Suprapubic skin (tissue), 4 donors: Measurements from ENCODE around the gene ABCA4. TPM values are rescaled to one million over a fixed set of nuclear protein-coding genes. Genes with fewer than 3 reads are reported as not detected.

Experiments
- DNase-seq, 2 donors: peaks; one replicate each; pipeline ENCODE4 v3.0.0-alpha.2; 2019; ENCODE audit warnings: low spot score in 2 of 2
- H3K27ac ChIP-seq: fragments of 200-600 bp; sonication (generic); one replicate; pipeline ENCODE4 v1.5.1; 2019
- H3K27me3 ChIP-seq: fragments of 200-600 bp; sonication (generic); one replicate; pipeline ENCODE4 v1.5.1; 2019
- H3K36me3 ChIP-seq: fragments of 200-600 bp; sonication (generic); one replicate; pipeline ENCODE4 v1.5.1; 2019
- H3K4me1 ChIP-seq: fragments of 200-600 bp; sonication (generic); one replicate; pipeline ENCODE4 v1.5.1; 2019
- H3K4me3 ChIP-seq: fragments of 200-600 bp; sonication (generic); one replicate; pipeline ENCODE4 v1.5.1; 2019; ENCODE audit warnings: mild to moderate bottlenecking
- H3K9me3 ChIP-seq: fragments of 200-600 bp; sonication (generic); one replicate; pipeline ENCODE4 v1.5.1; 2019
- CTCF ChIP-seq, 2 donors: fragments of 200-600 bp in 1 of 2; fragments of 450-650 bp in 1 of 2; sonication (generic) in 1 of 2; IDR thresholded peaks; one replicate each; pipeline ENCODE4 v1.5.1; 2016 to 2019; ENCODE audit warnings: antibody characterized with exemption in 2 of 2, mild to moderate bottlenecking in 1 of 2, moderate library complexity in 1 of 2
- EP300 ChIP-seq: sonication (generic); formaldehyde crosslinking; IDR thresholded peaks from one replicate; pipeline ENCODE4 v1.6.1; 2017; ENCODE audit warnings: antibody characterized with exemption
- POLR2A ChIP-seq, 2 donors: fragments of 450-650 bp; IDR thresholded peaks; one replicate each; pipeline ENCODE4 v1.6.1; 2017; ENCODE audit warnings: antibody characterized with exemption in 2 of 2, mild to moderate bottlenecking in 2 of 2, moderate library complexity in 2 of 2
- POLR2AphosphoS5 ChIP-seq, 3 donors: sonication (generic); formaldehyde crosslinking; IDR thresholded peaks; one replicate each; pipeline ENCODE4 v1.6.1; 2017; ENCODE audit warnings: antibody characterized with exemption in 3 of 3
- WGBS: methylation state at CpG from one replicate; pipeline ENCODE4 v1.1.5; 2018; 5-methylcytosine and 5-hydroxymethylcytosine counted together
- total RNA-seq, 4 donors: library from RNA; depleted of rRNA; stranded (reverse); fragments of >200 nt; gene quantifications; one replicate each; pipeline ENCODE4 v1.1.0, GENCODE V29; 2016

ABCA4 gene
- total RNA-seq, 4 donors from 2014 or later, result 2.8 to 6.8 (median 4.3) TPM

DNA sequence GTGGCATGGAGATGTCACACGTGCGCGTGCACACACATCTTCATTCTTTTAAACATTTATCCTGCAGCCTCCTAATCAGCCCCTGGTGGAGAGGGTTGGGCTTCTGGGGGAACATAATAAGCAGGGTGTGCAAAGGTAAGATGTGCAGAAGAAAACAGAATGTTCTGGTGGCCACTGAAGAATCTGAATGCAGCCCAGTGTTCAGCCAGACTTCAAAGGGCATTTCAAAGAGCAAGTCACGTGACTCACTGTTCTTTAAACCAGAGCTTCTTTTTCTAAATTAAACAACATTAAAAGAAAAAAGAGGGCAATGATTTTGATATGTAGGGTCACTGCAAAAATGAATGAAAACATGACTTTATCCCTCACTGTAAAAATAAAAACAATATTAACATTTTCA is 89.8 kb downstream of the ABCA4 start:
- Histone ChIP-seq H3K36me3 (no peaks in the 10 kb centered on the region), H3K27ac (no peak overlapping the region), H3K4me1 (peaks cover 11% of the 10 kb centered on the region), H3K9me3 (no peaks in the 10 kb centered on the region), H3K4me3 (no peak overlapping the region), H3K27me3 (no peaks in the 10 kb centered on the region)
- 93% methylated on average over 4 of the region's 4 CpGs for WGBS
- TF ChIP-seq POLR2A (IDR thresholded peaks at IDR 0.05) (no peak), EP300 (no peak), POLR2AphosphoS5 (IDR thresholded peaks at IDR 0.05) (no peak), CTCF (IDR thresholded peaks at IDR 0.05) (no peak)
- no peak for DNase-seq

- Histone ChIP-seq H3K27me3 (no peaks in the 10 kb centered on the region), H3K4me1 (peaks cover 19% of the 10 kb centered on the region), H3K4me3 (no peak overlapping the region), H3K27ac (no peak overlapping the region), H3K9me3 (no peaks in the 10 kb centered on the region), H3K36me3 (no peaks in the 10 kb centered on the region)
- no peak for DNase-seq
- WGBS, result 85% methylated on average over 2 of the region's 6 CpGs
- no peak for TF ChIP-seq EP300
- TF ChIP-seq CTCF (IDR thresholded peaks at IDR 0.05), result no peak
- TF ChIP-seq POLR2A (IDR thresholded peaks at IDR 0.05), result no peak
- TF ChIP-seq POLR2AphosphoS5 (IDR thresholded peaks at IDR 0.05), result no peak
Observed at GRCh38 chr1:94029130-94029993, 91.6 kb downstream of the ABCA4 start.

DNA sequence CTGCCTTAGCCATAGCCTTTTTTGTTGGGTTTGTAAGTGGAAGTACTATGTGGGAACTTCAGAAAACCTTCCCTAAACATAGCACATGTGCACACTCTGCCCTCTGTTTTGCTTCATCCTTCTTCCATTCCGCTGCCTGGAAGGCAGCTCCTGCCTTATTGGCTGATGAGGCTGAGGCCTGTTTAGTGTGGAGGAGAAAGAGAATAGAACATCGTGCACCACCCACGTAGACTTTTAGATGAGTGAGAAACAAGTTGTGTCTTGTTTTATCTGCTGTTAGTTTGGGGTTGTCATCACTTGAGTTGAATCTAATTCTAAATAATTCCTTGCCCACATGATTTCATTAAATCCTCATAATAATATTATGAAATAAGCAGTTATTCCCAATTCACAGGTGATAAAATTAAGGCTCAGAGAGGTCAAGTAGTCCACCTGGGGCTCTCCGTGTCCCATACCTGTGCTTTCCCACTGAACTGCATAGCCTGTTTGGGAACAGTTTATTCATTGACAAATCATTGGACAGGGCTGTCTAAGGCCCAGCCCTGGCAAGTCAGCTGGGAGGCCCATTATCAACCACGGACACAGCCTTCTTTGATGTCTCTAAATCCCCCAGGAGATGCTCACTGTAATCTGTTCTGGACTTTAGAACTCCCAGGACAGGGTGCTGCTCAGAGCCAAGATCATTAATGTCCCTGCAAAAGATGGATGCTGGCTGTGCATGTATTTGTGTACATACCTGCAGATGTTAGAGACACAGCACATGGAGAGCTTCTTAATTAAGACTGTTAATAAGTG is 93.0 kb downstream of the ABCA4 start:
- no peak for DNase-seq
- no peak overlapping the region for H3K4me3 ChIP-seq
- H3K9me3 ChIP-seq, result no peaks in the 10 kb centered on the region
- H3K27ac ChIP-seq, result no peak overlapping the region
- TF ChIP-seq POLR2A (IDR thresholded peaks at IDR 0.05) (no peak), EP300 (no peak), POLR2AphosphoS5 (IDR thresholded peaks at IDR 0.05) (no peak), CTCF (IDR thresholded peaks at IDR 0.05) (no peak)
- no peaks in the 10 kb centered on the region for H3K36me3 ChIP-seq
- no peaks in the 10 kb centered on the region for H3K27me3 ChIP-seq
- WGBS, result 63% methylated on average over 5 of the region's 5 CpGs
- peaks cover 15% of the 10 kb centered on the region for H3K4me1 ChIP-seq

DNA sequence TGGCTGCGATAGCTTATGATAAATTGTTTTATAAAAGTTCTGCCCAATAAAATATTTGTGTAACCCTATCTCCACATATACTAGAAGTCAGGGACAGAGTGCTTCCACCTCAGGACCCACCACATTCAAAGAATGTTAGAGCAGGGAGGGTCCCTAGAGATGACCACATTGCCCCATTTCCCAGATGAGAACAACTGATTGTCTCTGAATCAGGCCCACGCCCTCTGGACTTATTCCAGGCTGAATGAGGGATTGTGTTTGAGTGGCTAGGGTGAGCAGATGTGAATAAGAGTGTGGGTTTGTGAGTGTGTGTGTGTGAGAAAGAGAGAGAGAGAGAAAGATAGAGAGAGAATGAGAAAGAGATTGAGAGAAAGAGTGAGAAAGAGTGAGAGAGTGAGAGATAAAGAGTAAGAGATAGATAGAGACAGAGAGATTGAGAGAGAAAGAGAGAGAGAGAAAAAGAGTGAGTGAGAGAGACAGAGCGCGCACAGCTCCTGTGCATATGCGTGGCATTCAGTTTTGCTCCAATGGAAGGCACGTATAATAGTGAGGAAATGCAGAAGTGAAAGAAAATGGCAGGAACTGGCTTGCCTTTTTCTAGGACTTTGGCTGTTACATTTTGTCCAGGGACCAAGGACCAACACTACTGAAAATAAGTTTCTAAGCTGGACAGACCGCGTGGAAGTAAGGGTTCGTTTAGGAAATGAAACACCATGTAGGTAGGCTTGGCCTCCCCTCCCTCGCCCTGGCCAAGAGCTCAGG is 94.1 kb downstream of the ABCA4 start:
- no peaks in the 10 kb centered on the region for H3K9me3 ChIP-seq
- TF ChIP-seq EP300, result no peak
- no peak for TF ChIP-seq POLR2A (IDR thresholded peaks at IDR 0.05)
- TF ChIP-seq CTCF (IDR thresholded peaks at IDR 0.05), result no peak
- no peak for TF ChIP-seq POLR2AphosphoS5 (IDR thresholded peaks at IDR 0.05)
- DNase-seq, result no peak
- H3K27me3 ChIP-seq, result no peaks in the 10 kb centered on the region
- H3K4me3 ChIP-seq, result no peak overlapping the region
- WGBS, result 89% methylated on average over 10 of the region's 10 CpGs
- H3K4me1 ChIP-seq, result peaks cover 20% of the 10 kb centered on the region
- H3K36me3 ChIP-seq, result no peaks in the 10 kb centered on the region
- H3K27ac ChIP-seq, result no peak overlapping the region
